ENCODE data around the gene ABCA4. TPM values are rescaled to one million over a fixed set of nuclear protein-coding genes. Genes with fewer than 3 reads are reported as not detected.
A peak's percentile ranks its signal among the peaks of the same experiment; 100 is the strongest.

ABCA4 gene
- polyA plus RNA-seq, 1 experiment = 0.17 TPM

DNA sequence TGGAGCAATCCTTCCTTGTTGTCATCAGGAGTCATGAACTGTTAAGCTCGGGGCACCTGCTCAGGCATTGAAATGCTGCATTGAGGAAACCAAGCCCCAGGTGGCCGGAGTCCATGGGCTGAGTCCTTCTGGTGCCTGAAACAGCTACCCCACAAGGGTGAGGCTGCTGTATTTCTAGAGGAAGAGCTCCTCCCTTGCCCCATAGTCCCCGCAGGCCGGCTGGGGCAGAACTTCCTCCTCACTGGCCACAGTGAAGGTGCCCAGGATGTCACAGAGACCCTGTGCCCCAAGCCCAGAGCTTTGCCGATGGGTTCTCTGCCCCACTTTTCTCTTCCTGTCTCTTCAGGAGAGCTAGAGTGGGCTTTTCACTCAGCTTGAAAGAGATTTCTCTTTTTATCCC, 130.9 kb downstream of the ABCA4 start:
- TF ChIP-seq, protein P1, sequence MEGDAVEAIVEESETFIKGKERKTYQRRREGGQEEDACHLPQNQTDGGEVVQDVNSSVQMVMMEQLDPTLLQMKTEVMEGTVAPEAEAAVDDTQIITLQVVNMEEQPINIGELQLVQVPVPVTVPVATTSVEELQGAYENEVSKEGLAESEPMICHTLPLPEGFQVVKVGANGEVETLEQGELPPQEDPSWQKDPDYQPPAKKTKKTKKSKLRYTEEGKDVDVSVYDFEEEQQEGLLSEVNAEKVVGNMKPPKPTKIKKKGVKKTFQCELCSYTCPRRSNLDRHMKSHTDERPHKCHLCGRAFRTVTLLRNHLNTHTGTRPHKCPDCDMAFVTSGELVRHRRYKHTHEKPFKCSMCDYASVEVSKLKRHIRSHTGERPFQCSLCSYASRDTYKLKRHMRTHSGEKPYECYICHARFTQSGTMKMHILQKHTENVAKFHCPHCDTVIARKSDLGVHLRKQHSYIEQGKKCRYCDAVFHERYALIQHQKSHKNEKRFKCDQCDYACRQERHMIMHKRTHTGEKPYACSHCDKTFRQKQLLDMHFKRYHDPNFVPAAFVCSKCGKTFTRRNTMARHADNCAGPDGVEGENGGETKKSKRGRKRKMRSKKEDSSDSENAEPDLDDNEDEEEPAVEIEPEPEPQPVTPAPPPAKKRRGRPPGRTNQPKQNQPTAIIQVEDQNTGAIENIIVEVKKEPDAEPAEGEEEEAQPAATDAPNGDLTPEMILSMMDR (IDR thresholded peaks at IDR 0.05; ENCODE audit: low read depth, low read length) = no peak
- no peak overlapping the region for H3K4me3 ChIP-seq (ENCODE audit: low read depth, low read length)
- peaks cover 4% of the 10 kb centered on the region for H3K27me3 ChIP-seq (ENCODE audit: control insufficient read depth, insufficient read depth, low read length)
- POLR2A ChIA-PET = interaction anchor here (2.2 to 3.5 kb wide), 2 partner anchors 10 to 32 kb away, joined by 13 to 31 read pairs; no protein-coding TSS in a partner anchor
- CTCF ChIA-PET = interaction anchor here (1.1 to 1.3 kb wide), 2 partner anchors 26 to 36 kb away, joined by 3 to 7 read pairs; no protein-coding TSS in a partner anchor
- H3K27ac ChIP-seq (ENCODE audit: low read depth, low read length) = no peak overlapping the region
- DNase-seq (ENCODE audit: low read depth, low spot score) = no peak
- no peaks in the 10 kb centered on the region for H3K9me3 ChIP-seq (ENCODE audit: control insufficient read depth, insufficient read depth, low read length)

DNA sequence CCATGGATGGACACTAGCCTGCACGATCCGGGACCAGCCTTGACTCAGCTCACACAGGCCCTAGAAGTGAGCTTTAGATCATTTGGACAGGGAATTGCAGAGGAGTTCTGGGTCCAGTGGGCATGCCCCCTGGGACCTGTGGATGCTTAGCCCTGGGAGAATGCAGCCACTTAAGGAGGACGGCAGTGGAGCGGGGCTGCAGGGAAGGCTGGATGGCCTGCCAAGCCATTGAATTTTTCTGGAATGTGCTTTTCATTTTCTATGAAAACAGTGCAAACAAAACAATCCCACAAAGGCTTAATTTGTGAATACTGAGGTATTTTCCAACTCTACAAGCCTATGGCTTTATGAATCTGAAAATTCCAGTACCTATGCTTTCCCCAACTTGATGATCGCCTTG, 131.3 kb downstream of the ABCA4 start:
- POLR2A ChIA-PET = interaction anchor here (1.7 to 3.5 kb wide), 4 partner anchors 9 to 80 kb away, joined by 5 to 31 read pairs (median 11); partner anchors contain the start of gene GCLM
- CTCF ChIA-PET = interaction anchor here (0.8 to 1.3 kb wide), 3 partner anchors 9 to 347 kb away, joined by 3 to 5 read pairs (median 5); no protein-coding TSS in a partner anchor
- Histone ChIP-seq H3K4me3 (ENCODE audit: low read depth, low read length) (no peak overlapping the region), H3K27ac (ENCODE audit: low read depth, low read length) (peak overlapping the region; percentile 80), H3K27me3 (ENCODE audit: control insufficient read depth, insufficient read depth, low read length) (peaks cover 4% of the 10 kb centered on the region), H3K9me3 (ENCODE audit: control insufficient read depth, insufficient read depth, low read length) (no peaks in the 10 kb centered on the region)
- no peak for DNase-seq (ENCODE audit: low read depth, low spot score)
- TF ChIP-seq, protein P1 (IDR thresholded peaks at IDR 0.05; ENCODE audit: low read depth, low read length) = no peak

DNA sequence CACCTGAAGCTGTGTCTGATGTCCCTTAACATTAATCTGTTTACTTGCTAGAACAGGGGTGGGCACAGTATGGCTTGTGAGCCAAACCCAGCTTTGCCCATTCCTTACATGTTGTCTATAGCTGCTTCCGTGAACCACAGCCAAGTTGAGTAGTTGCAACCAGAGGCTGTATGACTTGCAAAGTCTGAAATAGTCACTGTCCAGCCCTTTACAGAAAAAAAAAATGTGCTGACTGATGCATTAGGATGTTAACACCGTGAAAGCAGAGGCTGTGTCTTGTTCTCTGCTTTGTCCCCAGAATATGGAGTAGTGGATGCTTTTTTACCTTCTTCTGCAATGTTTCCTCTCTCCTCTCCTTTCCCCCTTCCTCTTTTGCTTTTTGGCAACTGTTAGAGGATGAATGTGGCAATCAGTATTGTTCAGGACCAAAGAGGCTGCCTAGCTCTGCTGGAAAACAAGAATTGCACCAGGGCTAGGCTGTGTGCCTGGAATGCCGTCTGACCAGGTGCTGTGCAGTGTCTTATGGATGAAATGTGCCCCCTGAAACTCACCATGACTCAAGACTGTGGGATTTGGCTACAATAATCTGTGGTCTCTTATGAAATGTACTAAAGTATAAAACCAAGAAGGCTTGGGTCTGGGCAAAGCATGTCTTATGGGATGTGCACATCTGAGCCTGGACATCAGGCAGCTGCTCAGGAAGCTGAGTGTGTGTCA, 132.2 kb downstream of the ABCA4 start:
- TF ChIP-seq, protein P1 (IDR thresholded peaks at IDR 0.05; ENCODE audit: low read depth, low read length) = no peak
- Histone ChIP-seq H3K4me3 (ENCODE audit: low read depth, low read length) (no peak overlapping the region), H3K27ac (ENCODE audit: low read depth, low read length) (peak overlapping the region; percentile 90), H3K27me3 (ENCODE audit: control insufficient read depth, insufficient read depth, low read length) (peaks cover 4% of the 10 kb centered on the region), H3K9me3 (ENCODE audit: control insufficient read depth, insufficient read depth, low read length) (no peaks in the 10 kb centered on the region)
- ChIA-PET CTCF (interaction anchor here (0.7 to 1.9 kb wide), 8 partner anchors 9 to 348 kb away, joined by 3 to 6 read pairs (median 5); no protein-coding TSS in a partner anchor), POLR2A (interaction anchor here (1.7 to 3.5 kb wide), 4 partner anchors 9 to 79 kb away, joined by 5 to 31 read pairs (median 11); partner anchors contain the start of gene GCLM)
- DNase-seq (ENCODE audit: low read depth, low spot score) = peak; percentile 72

DNA sequence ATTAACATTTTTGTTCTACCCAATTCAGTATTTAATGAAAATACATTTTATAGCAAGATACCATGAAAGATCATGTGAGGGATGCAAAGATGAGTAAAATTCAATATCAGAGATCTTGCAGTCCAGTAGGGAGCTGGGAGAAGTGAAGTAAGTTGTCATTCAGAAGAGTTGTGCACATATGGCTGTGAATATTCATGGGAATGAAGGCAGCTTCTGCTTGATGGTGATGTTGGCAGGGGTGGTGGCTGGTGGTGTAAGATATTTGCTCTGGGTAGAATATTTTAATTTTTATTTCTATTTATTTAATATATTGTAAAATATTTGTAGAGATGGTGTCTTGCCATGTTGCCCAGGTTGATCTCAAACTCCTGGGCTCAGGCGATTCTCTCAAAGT, 139.7 kb downstream of the ABCA4 start:
- CTCF ChIA-PET = interaction anchor here (0.5 to 2.2 kb wide), 5 partner anchors 22 to 353 kb away, joined by 3 to 17 read pairs (median 4); partner anchors contain the start of gene GCLM
- DNase-seq (ENCODE audit: low read depth, low spot score) = no peak
- no peak overlapping the region for H3K27ac ChIP-seq (ENCODE audit: low read depth, low read length)
- no peaks in the 10 kb centered on the region for H3K27me3 ChIP-seq (ENCODE audit: control insufficient read depth, insufficient read depth, low read length)
- POLR2A ChIA-PET = interaction anchor here (1.9 kb wide), 1 partner anchor 8 kb away, joined by 13 read pairs; no protein-coding TSS in a partner anchor
- H3K4me3 ChIP-seq (ENCODE audit: low read depth, low read length) = no peak overlapping the region
- no peaks in the 10 kb centered on the region for H3K9me3 ChIP-seq (ENCODE audit: control insufficient read depth, insufficient read depth, low read length)
- TF ChIP-seq, protein P1 (IDR thresholded peaks at IDR 0.05; ENCODE audit: low read depth, low read length) = no peak
